Stimulated activated naive B cell treated with anti-CD40 and anti-IgM and Interleukin-4, amounts not matched to agents 10 μg/mL and 1 μg/mL and 100 μg/mL, for 72 hours (primary cell): ENCODE measurements around the gene COMMD8.
A peak's percentile ranks its signal among the peaks of the same experiment; 100 is the strongest.
"Not testable (repeated sequence)": the region's sequence is repeated elsewhere in the genome, so short reads cannot be mapped to it uniquely, and the experiment has no call there.

Experiments
- ATAC-seq, 2 donors: fragments of 150-1000 bp; cut with Tn5 transposase; replicated peaks; 2 replicates each; pipeline ENCODE4 v1.10.0; 2021; ENCODE audit warnings: moderate library complexity in 1 of 2
- DNase-seq: peaks from one replicate; pipeline ENCODE4 v3.0.0; 2021
- H3K27ac Mint-ChIP-seq: one replicate; pipeline ENCODE4 v1.8.0; 2022; ENCODE audit warnings: mild to moderate bottlenecking, mixed read lengths
- H3K27me3 Mint-ChIP-seq, 2 donors: one replicate each; pipeline ENCODE4 v1.8.0; 2022; ENCODE audit warnings: mixed read lengths in 2 of 2
- H3K36me3 Mint-ChIP-seq, 2 donors: one replicate each; pipeline ENCODE4 v1.8.0; 2022; ENCODE audit warnings: mixed read lengths in 2 of 2, mild to moderate bottlenecking in 1 of 2
- H3K4me1 Mint-ChIP-seq, 2 donors: one replicate each; pipeline ENCODE4 v1.8.0; 2022; ENCODE audit warnings: mixed read lengths in 2 of 2, mild to moderate bottlenecking in 1 of 2
- H3K4me3 Mint-ChIP-seq, 2 donors: one replicate each; pipeline ENCODE4 v1.8.0; 2022; ENCODE audit warnings: mild to moderate bottlenecking in 2 of 2, mixed read lengths in 2 of 2, moderate library complexity in 1 of 2
- H3K9me3 Mint-ChIP-seq, 2 donors: one replicate each; pipeline ENCODE4 v1.8.0; 2022; ENCODE audit warnings: mixed read lengths in 2 of 2, mild to moderate bottlenecking in 1 of 2

The COMMD8 gene

GRCh38 chr4:47463235-47463956 is at the start of gene COMMD8:
COMMD8 (minus strand) TSS chr4:47463702; CDS start chr4:47463651, 51 bp downstream.
- Mint-ChIP-seq H3K36me3 (peaks cover 4 to 12% of the 10 kb centered on the region in 2 donors), H3K27ac (peak within 1 kb of the TSS; percentile 94), H3K4me1 (peaks cover 34 to 58% of the 10 kb centered on the region in 2 donors), H3K9me3 (no peaks in the 10 kb centered on the region), H3K27me3 (no peaks in the 10 kb centered on the region), H3K4me3 (peak within 1 kb of the TSS; percentile 91 to 95)
- ATAC-seq = peak; percentile 88 to 90
- peak; percentile 98 for DNase-seq

GRCh38 chr4:47510506-47511143 is 47.1 kb upstream of the COMMD8 start:
- peaks cover 40 to 72% of the 10 kb centered on the region in 2 donors for H3K4me1 Mint-ChIP-seq
- peaks cover 14 to 28% of the 10 kb centered on the region in 2 donors for H3K36me3 Mint-ChIP-seq
- H3K4me3 Mint-ChIP-seq = peak overlapping the region in 1 of 2 donors; percentile 55
- no peak for DNase-seq
- H3K9me3 Mint-ChIP-seq = peaks cover 0 to 2% of the 10 kb centered on the region in 2 donors
- ATAC-seq = peak; percentile 99
- peak overlapping the region; percentile 63 for H3K27ac Mint-ChIP-seq
- H3K27me3 Mint-ChIP-seq = no peaks in the 10 kb centered on the region

GRCh38 chr4:47505666-47506065 is 42.2 kb upstream of the COMMD8 start:
- Mint-ChIP-seq H3K27ac (peak overlapping the region; percentile 62), H3K9me3 (peaks cover 0 to 3% of the 10 kb centered on the region in 2 donors), H3K27me3 (no peaks in the 10 kb centered on the region), H3K4me3 (no peak overlapping the region), H3K36me3 (peaks cover 4 to 12% of the 10 kb centered on the region in 2 donors), H3K4me1 (peaks cover 28 to 51% of the 10 kb centered on the region in 2 donors)
- no peak for DNase-seq
- no peak for ATAC-seq

GRCh38 chr4:47505147-47505546 is 41.6 kb upstream of the COMMD8 start:
- H3K36me3 Mint-ChIP-seq = peaks cover 4 to 12% of the 10 kb centered on the region in 2 donors
- H3K4me1 Mint-ChIP-seq = peaks cover 23 to 45% of the 10 kb centered on the region in 2 donors
- ATAC-seq (no peak), DNase-seq (no peak)
- H3K9me3 Mint-ChIP-seq = peaks cover 0 to 3% of the 10 kb centered on the region in 2 donors
- H3K4me3 Mint-ChIP-seq = no peak overlapping the region
- H3K27me3 Mint-ChIP-seq = no peaks in the 10 kb centered on the region
- peak overlapping the region; percentile 62 for H3K27ac Mint-ChIP-seq

- ATAC-seq = peak; percentile 43 to 44
- Mint-ChIP-seq H3K9me3 (peaks cover 0 to 3% of the 10 kb centered on the region in 2 donors), H3K4me3 (no peak overlapping the region), H3K27me3 (no peaks in the 10 kb centered on the region), H3K4me1 (peaks cover 11 to 28% of the 10 kb centered on the region in 2 donors), H3K36me3 (peaks cover 8 to 9% of the 10 kb centered on the region in 2 donors), H3K27ac (no peak overlapping the region)
- no peak for DNase-seq
Measured at GRCh38 chr4:47500776-47501175, 37.3 kb upstream of the COMMD8 start.

GRCh38 chr4:47499700-47500099 is 36.2 kb upstream of the COMMD8 start:
- Mint-ChIP-seq H3K27ac (no peak overlapping the region), H3K36me3 (peaks cover 8 to 9% of the 10 kb centered on the region in 2 donors), H3K9me3 (peaks cover 0 to 3% of the 10 kb centered on the region in 2 donors), H3K4me1 (peaks cover 7 to 20% of the 10 kb centered on the region in 2 donors), H3K27me3 (no peaks in the 10 kb centered on the region), H3K4me3 (no peak overlapping the region)
- ATAC-seq (peak; percentile 63 to 70), DNase-seq (no peak)

- H3K9me3 Mint-ChIP-seq = peaks cover 0 to 3% of the 10 kb centered on the region in 2 donors
- H3K27ac Mint-ChIP-seq = peak overlapping the region; percentile 72
- H3K4me1 Mint-ChIP-seq = peaks cover 7 to 25% of the 10 kb centered on the region in 2 donors
- H3K36me3 Mint-ChIP-seq = peaks cover 3 to 9% of the 10 kb centered on the region in 2 donors
- no peaks in the 10 kb centered on the region for H3K27me3 Mint-ChIP-seq
- no peak for DNase-seq
- peak; percentile 42 to 43 for ATAC-seq
- peak overlapping the region in 1 of 2 donors; percentile 58 for H3K4me3 Mint-ChIP-seq
Measured at GRCh38 chr4:47498899-47499298, 35.4 kb upstream of the COMMD8 start.

GRCh38 chr4:47494124-47494430 is 30.6 kb upstream of the COMMD8 start:
- Mint-ChIP-seq H3K27ac (no peak overlapping the region), H3K4me1 (peaks cover 23 to 55% of the 10 kb centered on the region in 2 donors)
- no peak for ATAC-seq

GRCh38 chr4:47493238-47494123 is 30.0 kb upstream of the COMMD8 start:
- peaks cover 14 to 19% of the 10 kb centered on the region in 2 donors for H3K36me3 Mint-ChIP-seq
- H3K27me3 Mint-ChIP-seq = no peaks in the 10 kb centered on the region
- peaks cover 0 to 3% of the 10 kb centered on the region in 2 donors for H3K9me3 Mint-ChIP-seq
- H3K27ac Mint-ChIP-seq = peak overlapping the region; percentile 86
- ATAC-seq = peak; percentile 64 to 69
- no peak for DNase-seq
- H3K4me1 Mint-ChIP-seq = peaks cover 22 to 54% of the 10 kb centered on the region in 2 donors
- peak overlapping the region in 1 of 2 donors; percentile 54 for H3K4me3 Mint-ChIP-seq

More at GRCh38 chr4:47494124-47494430, 30.6 kb upstream of the COMMD8 start:
- no peak for DNase-seq
- H3K36me3 Mint-ChIP-seq = peaks cover 9 to 15% of the 10 kb centered on the region in 2 donors
- H3K4me3 Mint-ChIP-seq = peak overlapping the region in 1 of 2 donors; percentile 54
- peaks cover 0 to 2% of the 10 kb centered on the region in 2 donors for H3K9me3 Mint-ChIP-seq
- H3K27me3 Mint-ChIP-seq = no peaks in the 10 kb centered on the region

- DNase-seq (no peak), ATAC-seq (peak; percentile 75 to 79)
- Mint-ChIP-seq H3K36me3 (peaks cover 8 to 20% of the 10 kb centered on the region in 2 donors), H3K27me3 (no peaks in the 10 kb centered on the region), H3K4me1 (peaks cover 22 to 52% of the 10 kb centered on the region in 2 donors), H3K27ac (no peak overlapping the region), H3K4me3 (peak overlapping the region in 1 of 2 donors; percentile 14), H3K9me3 (peaks cover 0 to 3% of the 10 kb centered on the region in 2 donors)
Measured at GRCh38 chr4:47490550-47490949, 27.0 kb upstream of the COMMD8 start.

- no peak overlapping the region for H3K27ac Mint-ChIP-seq
- peaks cover 8 to 22% of the 10 kb centered on the region in 2 donors for H3K36me3 Mint-ChIP-seq
- ATAC-seq = no peak
- peak overlapping the region; percentile 31 to 36 for H3K4me3 Mint-ChIP-seq
- DNase-seq = no peak
- no peaks in the 10 kb centered on the region for H3K27me3 Mint-ChIP-seq
- peaks cover 0 to 3% of the 10 kb centered on the region in 2 donors for H3K9me3 Mint-ChIP-seq
- peaks cover 30 to 54% of the 10 kb centered on the region in 2 donors for H3K4me1 Mint-ChIP-seq
Measured at GRCh38 chr4:47488706-47489105, 25.2 kb upstream of the COMMD8 start.

- H3K9me3 Mint-ChIP-seq, H3K27ac Mint-ChIP-seq, DNase-seq, H3K4me3 Mint-ChIP-seq, H3K27me3 Mint-ChIP-seq, ATAC-seq: not testable (repeated sequence)
- H3K36me3 Mint-ChIP-seq = peaks cover 8 to 21% of the 10 kb centered on the region in 2 donors
- peaks cover 26 to 52% of the 10 kb centered on the region in 2 donors for H3K4me1 Mint-ChIP-seq
Measured at GRCh38 chr4:47486727-47487126, 23.2 kb upstream of the COMMD8 start.

- no peaks in the 10 kb centered on the region for H3K27me3 Mint-ChIP-seq
- H3K36me3 Mint-ChIP-seq = peaks cover 8 to 16% of the 10 kb centered on the region in 2 donors
- H3K9me3 Mint-ChIP-seq = peaks cover 0 to 3% of the 10 kb centered on the region in 2 donors
- DNase-seq = no peak
- no peak for ATAC-seq
- peak overlapping the region; percentile 95 for H3K4me3 Mint-ChIP-seq
- peaks cover 25 to 51% of the 10 kb centered on the region in 2 donors for H3K4me1 Mint-ChIP-seq
- peak overlapping the region; percentile 97 for H3K27ac Mint-ChIP-seq
Measured at GRCh38 chr4:47486231-47486673, 22.8 kb upstream of the COMMD8 start.

GRCh38 chr4:47485768-47486167 is 22.3 kb upstream of the COMMD8 start:
- H3K4me1 Mint-ChIP-seq = peaks cover 22 to 49% of the 10 kb centered on the region in 2 donors
- H3K36me3 Mint-ChIP-seq = peaks cover 4 to 13% of the 10 kb centered on the region in 2 donors
- H3K4me3 Mint-ChIP-seq = peak overlapping the region; percentile 95
- peaks cover 0 to 1% of the 10 kb centered on the region in 2 donors for H3K9me3 Mint-ChIP-seq
- no peaks in the 10 kb centered on the region for H3K27me3 Mint-ChIP-seq
- peak overlapping the region; percentile 97 for H3K27ac Mint-ChIP-seq
- DNase-seq (no peak), ATAC-seq (peak; percentile 3 to 8)
